ENCODE measurements around the gene DNASE1L1. TPM values are rescaled to one million over a fixed set of nuclear protein-coding genes. Genes with fewer than 3 reads are reported as not detected.

The DNASE1L1 gene
- total and polyA plus RNA-seq, 2 of the 13 experiments (the other 11 are each of a cell fraction or from before 2014, with no cell fraction given), result 4.7 to 12.3 TPM

- TF ChIP-seq ZNF709 (CRISPR knock-in tag; IDR thresholded peaks at IDR 0.05), result no peak
- TF ChIP-seq KDM5A (IDR thresholded peaks at IDR 0.05; ENCODE audit: borderline replicate concordance, low read length), result no peak
- peak; percentile 75 for TF ChIP-seq TAF1 (CRISPR knock-in tag; IDR thresholded peaks at IDR 0.05)
- TF ChIP-seq RORA (CRISPR knock-in tag; IDR thresholded peaks at IDR 0.05), result no peak
- peak; percentile 66 for TF ChIP-seq SKI (IDR thresholded peaks at IDR 0.05; ENCODE audit: partially characterized antibody)
- TF ChIP-seq ZNF3 (CRISPR knock-in tag; IDR thresholded peaks at IDR 0.05), result no peak
- TF ChIP-seq SP4 (CRISPR knock-in tag; IDR thresholded peaks at IDR 0.05), result peak; percentile 63; the same call in 1 of the 2 replicates
- TF ChIP-seq KLF6 (CRISPR knock-in tag; IDR thresholded peaks at IDR 0.05), result no peak
- peak; percentile 24; the same call in 1 of the 2 replicates for TF ChIP-seq SAP130 (CRISPR knock-in tag; IDR thresholded peaks at IDR 0.05; ENCODE audit: low read depth)
- peak; percentile 31; the same call in 1 of the 2 replicates for TF ChIP-seq CHD2 (IDR thresholded peaks at IDR 0.05; ENCODE audit: low read depth, low read length)
- no peak for TF ChIP-seq ZBTB10 (CRISPR knock-in tag; IDR thresholded peaks at IDR 0.05; ENCODE audit: borderline replicate concordance)
- no peak for TF ChIP-seq NFE2L1 (CRISPR knock-in tag; IDR thresholded peaks at IDR 0.05; ENCODE audit: borderline replicate concordance)
- no peak for TF ChIP-seq HNRNPK (IDR thresholded peaks at IDR 0.05; ENCODE audit: low read depth, low read length, poor library complexity, severe bottlenecking)
- no peak for TF ChIP-seq ZNF746 (CRISPR knock-in tag; IDR thresholded peaks at IDR 0.05)
- no peak for TF ChIP-seq SATB2 (CRISPR knock-in tag; IDR thresholded peaks at IDR 0.05)
- no peak for TF ChIP-seq ATRX (CRISPR knock-in tag; IDR thresholded peaks at IDR 0.05; ENCODE audit: borderline replicate concordance)
Observed at GRCh38 chrX:154436983-154437752, 28.1 kb upstream of the DNASE1L1 start, which contains the start of gene GDI1 (continued).

All from HepG2 (cell line).